KBM-7 (cell line): ENCODE measurements around the gene TMEM38B.
A peak's percentile ranks its signal among the peaks of the same experiment; 100 is the strongest.
"Not testable (repeated sequence)": the region's sequence is repeated elsewhere in the genome, so short reads cannot be mapped to it uniquely, and the experiment has no call there.

Source experiments
- DNase-seq: peaks from one replicate; pipeline ENCODE4 v3.0.0-alpha.2; 2015
- in situ Hi-C: fragments of 300-500 bp; cut with MboI; formaldehyde crosslinking; loops from 2 replicates; pipeline ENCODE4 v1.14.3; 2020; ENCODE audit warnings: low sequenced_read_pairs, low pct_unique_long_range_greater_than_20kb, mixed read lengths

Gene TMEM38B

DNA sequence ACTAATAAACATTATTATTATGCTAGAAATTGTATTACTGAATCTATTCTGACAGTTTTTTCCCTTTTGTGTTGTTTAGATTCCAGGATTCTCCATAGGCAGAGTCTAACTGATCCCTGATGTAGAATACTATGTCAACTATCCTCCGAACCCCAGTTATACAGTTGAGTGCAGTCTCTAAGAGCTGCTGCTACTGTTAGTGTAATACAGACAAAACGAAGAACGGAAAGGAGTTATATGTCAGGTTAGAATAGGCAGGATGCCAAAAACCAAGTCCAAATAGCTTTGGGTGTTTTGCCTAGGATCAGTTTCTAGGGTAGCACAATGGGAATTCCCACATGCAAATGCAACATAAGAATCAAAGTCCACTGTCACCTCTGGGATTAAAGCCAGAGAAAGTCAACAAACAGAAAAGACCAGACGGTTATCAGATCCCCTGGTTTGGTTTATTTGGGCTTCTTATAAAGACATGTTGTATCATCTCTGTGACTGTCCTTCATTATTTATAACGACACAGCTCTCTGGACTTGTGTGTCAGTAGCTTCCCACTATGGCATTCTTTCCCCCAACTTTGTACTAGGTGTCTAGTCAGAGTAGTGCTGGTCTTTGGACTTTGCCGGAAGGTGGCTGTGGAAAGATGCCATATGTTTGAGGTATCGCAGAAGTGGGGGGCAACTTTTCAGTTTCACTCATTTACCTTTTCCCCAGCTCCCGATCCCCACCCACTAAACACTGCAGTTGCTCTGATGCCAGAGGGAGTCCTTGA lies 14.9 kb upstream of the TMEM38B start:
- DNase-seq, result no peak
- in situ Hi-C loops, result no loop called here

DNA sequence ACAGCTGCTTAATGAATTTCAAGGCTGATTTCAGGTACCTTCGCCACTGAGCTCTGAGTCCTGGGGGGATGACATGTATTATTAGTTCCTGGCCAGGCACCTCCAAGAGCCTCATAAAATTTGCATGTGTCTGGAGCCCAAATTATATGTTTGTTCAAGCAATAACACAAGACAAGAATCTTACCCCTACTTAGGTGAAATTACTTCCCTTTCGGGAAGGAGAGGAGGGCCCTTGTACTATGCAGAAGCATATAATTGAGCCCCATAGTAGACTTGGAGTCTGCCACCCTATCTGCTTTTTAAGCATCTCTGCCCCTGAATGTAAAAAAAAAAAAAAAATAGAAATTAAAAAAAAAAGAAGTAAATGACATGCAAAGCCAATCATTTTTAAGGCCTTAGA lies 13.0 kb upstream of the TMEM38B start:
- in situ Hi-C loops, result no loop called here
- no peak for DNase-seq

DNA sequence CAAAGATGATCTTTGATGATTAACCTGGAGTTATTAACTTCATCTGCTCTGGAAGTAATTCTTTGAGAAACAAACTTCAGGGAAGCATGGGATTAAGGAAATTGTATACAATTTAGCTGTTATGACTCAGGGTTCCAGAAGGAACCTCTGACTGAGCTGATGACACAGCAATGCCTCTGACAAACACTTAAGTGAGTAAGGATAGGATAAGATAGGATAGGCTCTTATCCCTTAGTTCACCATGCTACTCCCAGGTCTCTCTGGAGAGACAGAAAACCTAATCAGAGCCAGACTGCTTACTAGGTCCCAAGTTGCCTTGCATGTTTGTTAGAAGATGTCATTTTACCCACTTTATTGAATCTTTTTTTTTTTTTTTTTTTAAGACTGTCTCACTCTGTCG lies 12.6 kb upstream of the TMEM38B start:
- in situ Hi-C loops, result no loop called here
- DNase-seq, result no peak

DNA sequence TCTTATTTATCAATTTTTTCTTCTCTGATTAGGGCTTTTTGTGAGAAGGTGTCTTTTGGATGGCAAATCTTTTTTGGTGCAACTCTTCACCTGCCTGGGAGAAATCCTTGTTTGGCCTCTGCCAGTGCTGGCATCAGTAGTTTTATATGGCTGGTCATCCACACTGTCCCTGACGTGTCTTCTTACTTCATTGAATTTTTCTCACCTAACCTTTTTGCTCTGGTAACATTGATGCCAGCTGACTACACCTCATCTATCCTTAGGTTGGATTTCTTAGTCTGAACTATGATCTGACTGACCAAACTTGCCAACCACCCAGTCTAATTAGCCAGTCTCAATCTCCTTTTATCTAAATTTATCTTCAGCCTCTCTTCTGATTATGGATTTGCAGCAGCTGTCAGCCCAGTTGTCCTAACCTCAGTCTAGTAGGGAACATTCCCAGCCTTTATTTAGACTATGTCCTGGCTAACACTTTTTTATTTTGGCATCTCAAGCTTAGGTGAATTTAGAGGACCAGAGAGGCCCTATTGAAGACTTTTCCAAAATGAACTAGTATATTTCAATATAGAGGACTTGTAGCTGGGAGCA lies 10.6 kb upstream of the TMEM38B start:
- no peak for DNase-seq
- in situ Hi-C loops, result no loop called here

DNA sequence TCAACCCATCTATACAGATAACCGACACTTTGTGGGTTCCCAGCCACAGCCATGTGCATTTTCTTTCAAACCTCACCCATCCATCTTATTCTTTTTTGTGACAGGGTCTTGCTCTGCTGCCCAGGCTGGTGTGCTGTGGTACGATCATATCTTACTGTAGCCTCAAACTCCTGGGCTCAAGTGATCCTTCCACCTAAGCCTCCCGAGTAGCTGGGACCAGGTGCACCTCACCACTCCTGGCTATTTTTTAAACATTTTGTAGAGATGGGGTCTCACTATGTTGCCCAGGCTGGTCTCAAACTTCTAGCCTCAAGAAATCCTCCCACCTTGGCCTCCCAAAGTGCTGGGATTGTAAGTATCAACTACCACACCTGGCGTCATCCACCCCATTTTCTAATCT lies 7.4 kb upstream of the TMEM38B start:
- DNase-seq, result no peak
- in situ Hi-C loops, result no loop called here

DNA sequence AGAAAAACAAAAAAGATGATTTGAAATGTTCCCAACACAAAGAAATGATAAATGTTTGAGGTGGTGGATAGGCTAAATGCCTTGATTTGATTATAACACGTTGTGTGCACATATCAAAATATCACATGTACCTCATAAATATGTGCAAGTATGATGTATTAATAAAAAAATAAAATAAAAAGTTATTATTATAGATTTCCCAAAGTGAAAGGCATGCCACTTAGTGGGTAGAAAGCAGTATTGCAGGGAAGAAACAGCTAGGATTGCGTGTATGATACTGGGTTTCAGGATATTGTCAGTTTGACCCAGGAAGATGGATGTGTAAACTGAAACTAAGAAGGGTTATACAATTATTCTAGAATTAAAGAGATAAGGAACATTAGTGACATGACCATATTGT lies 3.6 kb upstream of the TMEM38B start:
- in situ Hi-C loops, result no loop called here
- DNase-seq, result peak; percentile 12

DNA sequence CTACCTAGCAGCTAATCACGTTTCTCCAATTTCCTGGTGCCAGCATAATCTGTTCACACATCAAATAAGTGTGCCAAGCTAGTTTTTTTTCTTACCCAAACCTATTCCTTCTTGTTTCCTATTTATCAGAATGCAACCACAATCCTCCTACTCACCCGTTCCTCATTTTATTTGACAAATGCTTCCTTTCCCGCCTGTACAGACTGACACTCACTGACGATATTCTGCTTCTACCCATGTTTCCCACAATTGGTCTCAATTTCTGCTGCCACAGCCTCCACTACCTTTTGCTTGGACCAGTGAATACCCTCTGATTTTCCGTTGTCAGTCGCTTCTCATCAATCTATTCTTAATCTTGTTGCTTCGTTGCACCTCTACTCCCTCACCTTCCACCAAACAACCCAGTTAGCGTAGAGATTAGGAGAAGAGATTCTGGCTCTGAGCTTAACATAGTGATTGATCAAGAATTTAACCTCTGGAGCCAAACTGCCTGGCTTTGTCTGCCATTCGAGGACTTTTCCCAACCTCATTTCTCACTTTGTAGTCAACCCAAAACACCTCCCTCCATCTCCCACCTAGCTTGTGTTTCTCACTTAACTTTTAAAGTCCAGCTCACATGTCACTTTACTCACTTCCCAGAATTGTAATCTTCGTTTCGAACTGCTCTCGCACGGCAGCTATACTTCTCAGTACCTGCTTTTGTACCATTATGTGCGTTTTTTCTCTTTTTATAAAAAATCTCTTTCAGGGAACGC lies 729 bp upstream of the TMEM38B start:
- in situ Hi-C loops, result no loop called here
- DNase-seq, result peak; percentile 64

DNA sequence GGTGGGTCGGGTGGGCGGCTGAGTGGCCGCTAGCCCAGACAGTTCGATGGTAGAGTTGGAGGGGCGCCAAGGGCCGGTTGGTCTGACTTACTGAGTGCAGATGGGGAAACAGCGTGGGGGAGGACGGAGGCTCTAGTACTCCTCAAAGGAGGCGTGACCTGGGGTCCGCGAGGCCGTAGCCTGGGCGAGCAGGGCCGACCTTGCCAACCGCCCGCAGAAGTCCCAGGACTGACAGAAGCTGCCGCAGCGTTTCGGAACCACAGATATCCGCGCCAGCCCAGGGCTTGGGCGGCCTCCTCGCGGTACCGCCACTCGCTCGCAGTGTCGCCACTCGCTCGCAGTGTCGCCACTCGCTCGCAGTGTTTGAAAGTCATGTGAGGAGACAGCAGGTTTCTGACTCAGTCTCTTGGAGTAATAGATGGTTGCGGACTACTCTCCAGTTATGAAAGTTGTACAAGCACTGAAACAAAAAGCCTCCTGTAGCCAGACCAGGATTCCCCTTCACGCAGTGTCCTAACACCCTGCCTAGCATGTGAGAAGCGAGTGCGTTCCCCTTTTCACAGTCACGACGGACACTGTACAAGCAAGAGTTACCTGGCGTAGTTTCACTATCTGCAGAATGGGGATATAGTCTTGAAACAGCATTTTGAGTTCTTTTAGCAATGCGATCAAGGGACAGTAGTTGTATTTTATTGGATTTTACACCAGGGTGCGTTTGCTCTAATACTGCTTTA lies 674 bp downstream of the TMEM38B start:
- peak; percentile 67 for DNase-seq
- in situ Hi-C loops, result no loop called here

DNA sequence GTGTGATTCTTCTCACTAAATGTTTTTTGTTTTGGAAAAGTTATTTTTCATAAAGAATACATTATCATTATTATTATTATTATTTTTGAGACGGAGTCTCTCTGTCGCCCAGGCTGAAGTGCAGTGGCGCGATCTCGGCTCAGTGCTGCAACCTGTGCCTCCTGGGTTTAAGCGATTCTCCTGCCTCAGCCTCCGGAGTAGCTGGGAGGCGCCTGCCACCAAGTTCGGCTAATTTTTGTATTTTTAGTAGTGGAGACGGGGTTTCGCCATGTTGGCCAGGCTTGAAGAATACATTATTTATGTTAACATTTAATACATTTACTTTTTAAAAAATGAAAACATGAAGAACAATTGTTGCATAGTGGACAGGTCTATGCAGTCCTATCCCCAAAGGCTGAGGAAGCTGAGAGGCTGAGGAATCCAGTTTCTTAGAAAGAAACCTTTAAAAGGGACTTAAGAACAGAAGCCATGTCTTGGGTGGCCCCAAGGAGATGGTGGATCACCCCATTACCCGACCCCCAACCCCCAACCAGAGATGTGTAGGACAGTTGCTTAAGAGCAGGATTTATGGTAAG lies 2.0 kb downstream of the TMEM38B start:
- DNase-seq, result no peak
- in situ Hi-C loops, result no loop called here

DNA sequence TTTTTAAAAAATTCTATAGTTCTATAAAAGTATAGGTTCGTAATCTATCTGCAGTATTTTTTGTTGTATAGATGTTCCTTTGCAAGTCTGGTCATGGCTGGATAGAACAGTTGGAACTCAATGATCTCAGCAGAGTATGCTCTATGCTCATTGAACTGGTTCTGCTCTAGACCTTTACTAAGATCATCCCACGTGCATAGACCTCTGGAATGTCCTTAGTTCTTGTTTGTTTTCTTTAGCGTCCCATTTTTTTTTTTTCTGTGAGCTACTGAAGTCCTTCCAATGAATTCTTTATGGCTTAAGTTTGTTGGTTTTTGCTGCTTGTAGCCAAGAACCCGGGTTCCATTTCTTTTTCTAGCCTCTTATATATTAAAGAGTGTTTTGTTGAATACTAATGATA lies 3.5 kb downstream of the TMEM38B start:
- DNase-seq, result no peak
- in situ Hi-C loops, result no loop called here

DNA sequence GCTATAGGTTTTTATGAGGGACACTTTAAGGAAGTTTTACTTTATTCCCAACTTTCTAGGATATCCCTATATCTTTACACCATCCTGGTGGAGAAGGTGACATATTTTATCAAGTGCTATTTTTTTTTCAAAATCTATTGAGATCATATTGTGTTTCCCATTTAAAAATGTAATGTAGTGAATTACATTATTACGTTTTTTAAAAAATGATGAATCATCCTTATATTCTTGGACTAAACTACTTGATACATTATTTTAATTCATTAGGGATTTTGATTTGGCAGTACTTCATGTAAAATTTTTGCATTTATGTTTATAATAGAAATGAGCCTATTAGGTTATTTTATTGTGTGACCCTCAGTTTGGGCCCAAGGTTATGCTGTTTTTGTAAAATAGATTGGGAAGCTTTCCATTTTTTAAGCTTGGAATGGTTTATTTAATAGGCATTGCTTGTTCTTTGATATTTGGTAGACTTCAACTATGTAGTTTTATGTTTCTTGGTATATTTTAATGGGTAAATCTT lies 4.1 kb downstream of the TMEM38B start:
- DNase-seq, result no peak
- in situ Hi-C loops, result no loop called here

DNA sequence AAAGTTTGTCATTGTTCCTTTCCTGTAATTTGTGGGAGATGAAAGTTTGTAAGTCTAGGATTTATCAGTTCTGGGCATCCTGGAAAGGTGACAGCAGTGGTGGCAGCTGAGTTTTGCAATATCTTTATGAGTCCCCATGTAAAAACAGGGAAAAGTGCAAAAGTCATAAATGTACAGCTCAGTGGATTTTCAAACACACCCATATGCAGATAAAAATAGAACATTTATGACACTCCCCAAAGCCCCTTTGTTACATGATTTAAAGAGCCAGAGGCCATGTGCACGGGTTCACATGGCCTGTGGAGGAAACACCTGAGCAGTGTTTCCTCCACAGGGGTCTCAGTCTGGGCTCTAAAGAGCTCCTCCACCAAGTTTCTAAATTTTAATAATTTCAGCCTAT lies 6.3 kb downstream of the TMEM38B start:
- peak; percentile 45 for DNase-seq
- in situ Hi-C loops, result no loop called here

DNA sequence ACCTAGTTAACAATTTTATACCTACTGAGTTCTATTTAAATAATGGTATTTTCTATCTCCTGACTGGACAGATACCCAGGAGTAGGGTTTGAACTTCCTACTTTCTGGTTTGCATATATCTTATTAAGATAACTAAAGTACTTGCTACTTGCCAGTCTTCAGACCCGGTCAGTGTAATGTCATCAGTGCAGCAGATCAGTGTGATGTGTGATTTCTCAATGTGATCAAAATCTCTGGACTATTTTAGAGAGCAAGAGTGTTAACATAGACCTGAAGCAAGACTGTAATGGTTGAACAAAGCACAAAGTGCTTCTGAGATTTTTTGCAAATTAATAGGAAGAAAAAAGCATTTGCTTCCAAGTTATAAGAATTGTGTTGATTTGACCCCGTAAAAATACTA lies 6.8 kb downstream of the TMEM38B start:
- in situ Hi-C loops, result no loop called here

DNA sequence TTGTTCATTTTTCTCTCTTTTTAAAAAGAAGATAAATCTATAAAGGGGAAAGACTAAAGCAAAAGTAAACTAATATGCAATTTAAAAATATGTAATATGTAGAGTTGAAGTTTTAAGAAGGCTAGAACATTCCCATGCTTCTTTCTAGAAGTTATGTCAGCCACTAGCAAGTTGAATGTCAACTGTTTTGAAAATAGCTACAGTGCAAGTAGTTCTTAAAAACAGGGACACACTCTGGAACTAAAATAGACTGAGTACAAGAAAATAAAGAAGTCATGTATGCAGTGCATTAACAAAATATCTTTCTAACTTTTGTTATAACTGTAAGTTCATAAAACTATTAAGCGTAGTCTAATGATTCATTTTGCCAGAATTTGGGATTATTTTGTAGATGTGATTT lies 7.9 kb downstream of the TMEM38B start:
- no peak for DNase-seq
- in situ Hi-C loops, result no loop called here

More for the DNA sequence above, 6.8 kb downstream of the TMEM38B start:
- DNase-seq, result no peak

DNA sequence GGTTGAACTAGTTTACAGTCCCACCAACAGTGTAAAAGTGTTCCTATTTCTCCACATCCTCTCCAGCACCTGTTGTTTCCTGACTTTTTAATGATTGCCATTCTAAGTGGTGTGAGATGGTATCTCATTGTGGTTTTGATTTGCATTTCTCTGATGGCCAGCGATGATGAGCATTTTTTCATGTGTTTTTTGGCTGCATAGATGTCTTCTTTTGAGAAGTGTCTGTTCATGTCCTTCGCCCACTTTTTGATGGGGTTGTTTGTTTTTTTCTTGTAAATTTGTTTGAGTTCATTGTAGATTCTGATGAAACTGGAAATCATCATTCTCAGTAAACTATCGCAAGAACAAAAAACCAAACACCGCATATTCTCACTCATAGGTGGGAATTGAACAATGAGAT lies 9.3 kb downstream of the TMEM38B start:
- DNase-seq, in situ Hi-C loops: not testable (repeated sequence)

DNA sequence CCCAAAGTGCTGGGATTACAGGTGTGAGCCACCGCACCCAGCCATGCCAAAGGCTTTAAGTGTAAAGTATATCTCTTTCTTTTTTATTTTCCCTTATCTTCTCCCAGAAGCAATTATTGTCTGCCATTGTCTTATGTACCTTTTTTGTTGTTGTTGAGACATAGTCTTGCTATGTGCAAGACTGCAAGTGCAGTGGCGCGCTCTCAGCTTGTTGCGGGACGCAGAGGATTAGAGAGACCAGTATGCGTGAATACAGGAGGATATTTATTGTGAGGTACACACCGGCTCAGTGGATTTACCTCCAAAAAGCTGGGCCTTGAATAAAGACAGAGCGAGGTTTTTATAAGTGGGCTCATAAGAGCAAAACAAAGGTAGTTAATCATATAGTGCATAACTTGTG lies 11.8 kb downstream of the TMEM38B start:
- in situ Hi-C loops, result no loop called here
- DNase-seq, result no peak

DNA sequence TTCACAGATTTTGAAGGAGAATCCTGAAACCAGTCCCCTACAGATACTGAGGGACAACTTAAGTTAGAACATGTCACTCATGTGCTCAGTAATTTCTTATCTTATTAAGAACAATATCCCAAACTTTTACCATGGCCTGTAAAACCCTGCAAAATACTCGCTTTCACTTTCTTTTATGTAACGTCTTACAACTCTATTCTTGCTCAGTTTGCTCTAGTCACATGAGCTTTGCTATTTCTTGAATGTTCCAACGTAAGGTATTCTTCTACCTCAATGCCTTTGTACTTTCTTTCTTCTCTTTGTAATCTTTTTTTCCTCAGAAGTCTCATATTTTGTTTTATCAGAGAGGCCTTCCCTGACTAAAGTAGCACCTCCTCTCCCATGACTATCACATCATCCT lies 14.1 kb downstream of the TMEM38B start:
- no peak for DNase-seq
- in situ Hi-C loops, result no loop called here

DNA sequence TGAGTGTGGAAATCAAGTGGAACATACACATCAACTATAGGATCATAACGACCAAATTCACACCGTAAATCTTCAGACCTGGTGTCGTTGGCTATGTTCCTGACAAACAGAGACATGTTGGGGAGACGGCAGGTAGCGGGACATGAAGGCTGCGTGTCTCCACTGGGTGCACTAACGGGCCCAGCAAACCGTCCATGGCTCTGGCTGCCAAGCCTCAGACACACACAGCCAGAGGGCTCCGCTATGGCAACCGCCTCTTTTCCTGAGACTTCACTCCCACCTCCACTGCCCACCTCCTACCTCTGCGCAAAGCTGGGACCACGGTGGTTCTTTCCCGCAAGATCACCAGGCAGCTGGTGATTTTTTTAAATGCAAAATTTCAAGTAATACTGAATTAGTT lies 16.3 kb downstream of the TMEM38B start:
- in situ Hi-C loops, result no loop called here
- DNase-seq, result no peak

DNA sequence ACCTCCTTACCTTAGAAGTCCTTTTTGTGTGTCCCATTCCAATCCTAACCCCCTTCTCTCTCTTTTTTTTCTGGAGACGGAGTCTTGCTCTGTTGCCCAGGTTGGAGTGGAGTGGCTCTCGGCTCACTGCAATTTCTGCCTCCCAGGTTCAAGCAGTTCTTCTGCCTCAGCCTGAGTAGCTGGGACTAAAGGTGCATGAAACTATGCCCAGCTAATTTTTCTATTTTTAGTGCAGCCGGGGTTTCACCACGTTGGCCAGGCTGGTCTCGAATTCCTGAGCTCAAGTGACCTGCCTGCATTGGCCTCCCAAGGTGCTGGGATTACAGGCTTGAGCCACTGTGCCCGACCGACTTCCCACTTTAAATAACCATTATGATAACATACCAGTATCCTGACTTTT lies 17.5 kb downstream of the TMEM38B start:
- DNase-seq, result no peak
- in situ Hi-C loops, result no loop called here
